ENCODE measurements around the gene NGB.

NGB gene

DNA sequence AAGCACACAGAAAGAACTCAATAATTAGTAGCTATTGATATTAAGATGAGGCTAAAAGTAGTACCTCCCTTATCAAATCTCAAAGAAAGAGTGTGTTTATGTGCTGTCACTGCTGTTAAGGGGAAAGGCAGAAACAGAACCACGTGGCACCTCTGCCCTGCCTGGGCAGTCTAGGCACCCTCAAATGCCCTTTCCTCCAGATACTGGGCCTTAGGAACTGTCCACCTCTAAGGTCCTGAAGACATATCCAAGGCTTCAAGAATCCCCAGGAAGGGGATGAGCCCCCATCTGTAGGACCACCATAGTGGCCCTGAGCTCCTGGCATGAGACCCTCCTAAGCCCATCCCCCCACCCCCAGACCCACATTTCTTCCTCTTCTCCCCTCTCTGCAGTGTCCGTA, 29.1 kb downstream of the NGB start:
- no peak for DNase-seq (ENCODE audit: low read depth)
- TF ChIP-seq, protein P1, sequence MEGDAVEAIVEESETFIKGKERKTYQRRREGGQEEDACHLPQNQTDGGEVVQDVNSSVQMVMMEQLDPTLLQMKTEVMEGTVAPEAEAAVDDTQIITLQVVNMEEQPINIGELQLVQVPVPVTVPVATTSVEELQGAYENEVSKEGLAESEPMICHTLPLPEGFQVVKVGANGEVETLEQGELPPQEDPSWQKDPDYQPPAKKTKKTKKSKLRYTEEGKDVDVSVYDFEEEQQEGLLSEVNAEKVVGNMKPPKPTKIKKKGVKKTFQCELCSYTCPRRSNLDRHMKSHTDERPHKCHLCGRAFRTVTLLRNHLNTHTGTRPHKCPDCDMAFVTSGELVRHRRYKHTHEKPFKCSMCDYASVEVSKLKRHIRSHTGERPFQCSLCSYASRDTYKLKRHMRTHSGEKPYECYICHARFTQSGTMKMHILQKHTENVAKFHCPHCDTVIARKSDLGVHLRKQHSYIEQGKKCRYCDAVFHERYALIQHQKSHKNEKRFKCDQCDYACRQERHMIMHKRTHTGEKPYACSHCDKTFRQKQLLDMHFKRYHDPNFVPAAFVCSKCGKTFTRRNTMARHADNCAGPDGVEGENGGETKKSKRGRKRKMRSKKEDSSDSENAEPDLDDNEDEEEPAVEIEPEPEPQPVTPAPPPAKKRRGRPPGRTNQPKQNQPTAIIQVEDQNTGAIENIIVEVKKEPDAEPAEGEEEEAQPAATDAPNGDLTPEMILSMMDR (IDR thresholded peaks at IDR 0.05; ENCODE audit: insufficient read depth, low read depth, low read length, missing control alignments) = no peak
- no peak overlapping the region for H3K4me3 ChIP-seq (ENCODE audit: low read length)

DNA sequence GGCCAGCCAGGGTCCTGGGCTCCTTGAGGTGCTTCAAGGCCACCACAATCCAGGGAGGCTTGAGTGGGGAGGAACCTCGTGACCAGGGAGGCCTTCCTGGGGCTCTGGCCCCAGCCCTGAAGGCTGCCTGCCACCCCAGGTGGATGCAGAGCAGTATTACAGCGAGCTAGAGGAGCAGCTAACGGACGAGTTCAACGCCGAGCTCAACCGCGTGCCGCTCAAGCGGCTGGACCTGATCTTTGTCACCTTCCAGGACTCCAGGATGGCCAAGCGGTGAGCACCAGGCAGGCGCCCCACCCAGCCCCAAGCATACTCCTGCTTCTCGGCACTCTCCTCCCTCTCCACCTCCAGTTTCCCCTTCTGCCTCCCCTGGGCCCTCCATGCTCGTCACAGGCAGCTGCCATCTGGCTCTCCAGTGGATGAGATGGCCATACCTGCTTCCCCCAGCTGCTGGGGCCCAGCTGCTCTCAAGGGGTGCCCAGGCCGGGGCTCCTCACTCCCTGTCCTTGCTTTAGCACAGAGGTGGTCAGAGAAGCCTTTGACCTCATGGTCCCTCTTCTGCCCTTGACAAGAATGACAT, 30.6 kb downstream of the NGB start:
- TF ChIP-seq, protein P1 (IDR thresholded peaks at IDR 0.05; ENCODE audit: insufficient read depth, low read depth, low read length, missing control alignments) = no peak
- DNase-seq (ENCODE audit: low read depth) = no peak

DNA sequence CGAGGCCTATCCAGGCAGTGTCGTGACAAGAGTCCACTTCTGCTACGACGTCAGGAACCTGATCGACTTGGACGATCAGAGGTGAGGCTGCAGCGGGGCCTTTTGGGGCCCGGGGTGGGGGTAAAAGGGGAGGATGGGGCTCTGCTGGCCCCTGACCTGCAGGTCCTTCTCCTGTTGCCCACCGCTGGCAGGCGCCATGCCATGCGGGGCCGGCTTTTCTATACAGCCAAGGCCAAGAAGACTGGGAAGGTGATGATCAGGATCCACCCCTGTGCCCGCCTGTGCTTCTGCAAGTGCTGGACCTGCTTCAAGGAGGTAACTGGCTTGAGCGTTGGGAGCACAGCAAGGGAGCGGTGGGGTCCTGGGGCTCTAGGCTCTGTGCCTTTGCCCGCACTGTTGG, 31.6 kb downstream of the NGB start:
- TF ChIP-seq, protein P1 (IDR thresholded peaks at IDR 0.05; ENCODE audit: insufficient read depth, low read depth, low read length, missing control alignments) = no peak
- H3K4me3 ChIP-seq (ENCODE audit: low read length) = no peak overlapping the region
- no peak for DNase-seq (ENCODE audit: low read depth)

More for the DNA sequence above, 30.6 kb downstream of the NGB start:
- H3K4me3 ChIP-seq (ENCODE audit: low read length) = no peak overlapping the region

DNA sequence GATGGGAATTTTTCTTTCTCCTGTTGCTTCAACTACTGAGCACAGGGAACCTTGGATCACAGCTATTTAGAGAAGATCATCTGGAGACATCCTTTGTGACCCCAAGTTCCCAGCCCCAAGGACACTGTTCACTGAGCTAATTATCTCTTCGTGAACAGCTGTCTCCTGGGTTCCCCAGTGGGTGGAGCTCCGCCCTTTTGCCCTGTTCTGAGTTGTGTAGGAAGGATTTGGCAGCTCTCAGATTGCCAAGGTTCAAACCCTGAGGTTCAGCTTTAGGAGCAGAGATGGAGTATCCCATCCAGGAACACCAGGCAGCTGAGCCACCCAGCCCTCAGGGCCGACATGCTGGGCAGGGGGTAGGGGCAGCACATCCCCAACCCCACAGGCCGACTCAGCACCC, 32.0 kb downstream of the NGB start:
- no peak for DNase-seq (ENCODE audit: low read depth)
- TF ChIP-seq, protein P1 (IDR thresholded peaks at IDR 0.05; ENCODE audit: insufficient read depth, low read depth, low read length, missing control alignments) = no peak
- H3K4me3 ChIP-seq (ENCODE audit: low read length) = no peak overlapping the region

DNA sequence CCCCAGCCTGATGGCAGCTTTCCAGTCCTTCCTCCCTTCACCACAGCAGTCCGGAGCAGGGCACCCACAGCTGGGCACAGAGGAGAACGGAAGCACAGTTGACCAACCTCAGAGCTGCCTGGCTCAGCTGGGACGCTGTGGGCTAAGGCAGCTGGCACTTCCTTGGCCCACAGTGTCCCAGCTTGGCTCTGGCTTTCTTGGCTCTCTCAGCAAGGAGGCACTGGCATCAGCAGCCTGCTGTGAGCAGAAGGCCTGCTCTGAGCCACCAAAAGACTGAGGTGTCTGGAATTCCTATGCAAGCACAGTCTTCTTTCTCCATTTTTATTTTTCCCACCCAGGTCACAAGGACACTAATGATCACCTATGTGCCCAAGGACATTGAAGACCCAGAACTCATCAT, 32.6 kb downstream of the NGB start:
- TF ChIP-seq, protein P1 (IDR thresholded peaks at IDR 0.05; ENCODE audit: insufficient read depth, low read depth, low read length, missing control alignments) = no peak
- no peak for DNase-seq (ENCODE audit: low read depth)
- H3K4me3 ChIP-seq (ENCODE audit: low read length) = no peak overlapping the region

DNA sequence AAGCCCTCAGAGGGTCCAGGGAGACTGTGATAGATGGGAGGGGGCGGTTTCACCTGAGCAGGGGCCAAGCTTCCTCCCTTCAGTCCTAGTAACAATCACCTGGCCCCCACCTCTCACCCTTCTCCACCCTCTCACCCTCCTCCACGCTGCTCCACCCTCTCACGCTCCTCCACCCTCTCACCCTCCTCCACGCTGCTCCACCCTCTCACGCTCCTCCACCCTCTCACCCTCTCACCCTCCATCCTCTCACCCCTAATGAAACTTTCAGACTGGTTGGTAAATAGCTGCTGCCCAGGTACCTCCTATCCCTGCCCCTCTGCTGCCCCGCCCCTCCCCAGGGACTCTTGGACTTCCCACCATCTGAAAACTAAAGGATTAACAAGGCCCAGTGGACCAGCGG, 34.2 kb downstream of the NGB start:
- TF ChIP-seq, protein P1 (IDR thresholded peaks at IDR 0.05; ENCODE audit: insufficient read depth, low read depth, low read length, missing control alignments) = no peak
- no peak overlapping the region for H3K4me3 ChIP-seq (ENCODE audit: low read length)
- DNase-seq (ENCODE audit: low read depth) = no peak

DNA sequence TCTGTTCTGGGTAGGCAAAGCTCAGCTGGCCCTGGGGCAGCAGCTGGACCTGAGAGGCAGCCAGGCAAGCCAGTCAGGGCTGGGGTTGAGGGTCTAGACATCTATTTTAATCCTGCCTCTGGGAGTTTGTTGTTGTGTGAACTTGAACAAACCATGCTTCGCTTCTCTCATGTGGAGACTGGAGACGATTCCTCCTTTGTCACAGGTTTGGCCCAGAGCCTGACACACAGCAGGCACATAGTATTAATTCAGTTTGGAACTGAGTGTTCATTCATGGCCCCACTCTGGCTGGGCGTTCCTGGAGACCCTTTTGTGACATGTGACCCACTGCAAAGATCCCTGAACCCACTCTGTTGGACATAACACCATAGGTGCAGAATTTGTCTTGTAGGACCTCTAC, 39.3 kb downstream of the NGB start:
- H3K4me3 ChIP-seq (ENCODE audit: low read length) = no peak overlapping the region
- TF ChIP-seq, protein P1 (IDR thresholded peaks at IDR 0.05; ENCODE audit: insufficient read depth, low read depth, low read length, missing control alignments) = no peak
- DNase-seq (ENCODE audit: low read depth) = no peak
